ENCODE data around the gene PFDN6. TPM values are rescaled to one million over a fixed set of nuclear protein-coding genes. Genes with fewer than 3 reads are reported as not detected.

Gene PFDN6
- 66.7 and 126 TPM in 2 replicates for total RNA-seq (2014; rRNA removed; shearing (Covaris generic); ENCODE audit: low replicate concordance)

- peaks cover 32% of the 10 kb centered on the region; the same call in 1 of the 2 replicates for H3K36me3 ChIP-seq (ENCODE audit: insufficient read depth, low read length)
- no peaks in the 10 kb centered on the region for H4K20me1 ChIP-seq (ENCODE audit: insufficient read depth, low read depth, low read length)
- H3K27me3 ChIP-seq (ENCODE audit: low read length): no peaks in the 10 kb centered on the region
- H3K9ac ChIP-seq (ENCODE audit: low read length): peak within 1 kb of the TSS; percentile 88
- H3K4me1 ChIP-seq (ENCODE audit: low read length): peaks cover 23% of the 10 kb centered on the region
- no peaks in the 10 kb centered on the region for H3K9me3 ChIP-seq (ENCODE audit: low read length)
- H3K79me2 ChIP-seq (ENCODE audit: low read length): peaks cover 50% of the 10 kb centered on the region
- H3K9me2 ChIP-seq (replicated peaks; ENCODE audit: insufficient read depth, low read length): no peaks in the 10 kb centered on the region
- H2AFZ ChIP-seq (ENCODE audit: low read length): peak within 1 kb of the TSS; percentile 96
- H3K4me2 ChIP-seq (ENCODE audit: low read depth, low read length, poor library complexity, severe bottlenecking): peak within 1 kb of the TSS; percentile 68
- H3K27ac ChIP-seq (ENCODE audit: low read length): peak within 1 kb of the TSS; percentile 13; the same call in 1 of the 2 replicates
- H3K4me3 ChIP-seq (ENCODE audit: low read length): peak within 1 kb of the TSS; percentile 88
- peak; percentile 96 for DNase-seq
These were observed at the start of gene PFDN6, which contains the start of gene WDR46 for GRCh38 chr6:33288921-33289783. Gene PFDN6 (plus strand): TSS chr6:33289601. CDS start chr6:33289857, 256 bp downstream. Gene WDR46 (minus strand): TSS chr6:33289239. CDS start chr6:33289170, 69 bp downstream.

GRCh38 chr6:33241968-33242367 lies 47.4 kb upstream of the PFDN6 start:
- H3K9me3 ChIP-seq (ENCODE audit: low read length): no peaks in the 10 kb centered on the region
- H3K79me2 ChIP-seq (ENCODE audit: low read length): no peaks in the 10 kb centered on the region
- H3K27ac ChIP-seq (ENCODE audit: low read length): no peak overlapping the region
- DNase-seq: no peak
- H3K9me2 ChIP-seq (replicated peaks; ENCODE audit: insufficient read depth, low read length): no peaks in the 10 kb centered on the region
- H3K27me3 ChIP-seq (ENCODE audit: low read length): no peaks in the 10 kb centered on the region
- H3K4me1 ChIP-seq (ENCODE audit: low read length): no peaks in the 10 kb centered on the region
- H3K36me3 ChIP-seq (ENCODE audit: insufficient read depth, low read length): no peaks in the 10 kb centered on the region
- no peak overlapping the region for H3K4me2 ChIP-seq (ENCODE audit: low read depth, low read length, poor library complexity, severe bottlenecking)
- no peak overlapping the region for H3K4me3 ChIP-seq (ENCODE audit: low read length)
- no peak overlapping the region for H2AFZ ChIP-seq (ENCODE audit: low read length)
- H4K20me1 ChIP-seq (ENCODE audit: insufficient read depth, low read depth, low read length): no peaks in the 10 kb centered on the region
- no peak overlapping the region for H3K9ac ChIP-seq (ENCODE audit: low read length)

- no peaks in the 10 kb centered on the region for H3K36me3 ChIP-seq (ENCODE audit: insufficient read depth, low read length)
- no peak for DNase-seq
- no peaks in the 10 kb centered on the region for H3K9me2 ChIP-seq (replicated peaks; ENCODE audit: insufficient read depth, low read length)
- H3K4me1 ChIP-seq (ENCODE audit: low read length): peaks cover 7% of the 10 kb centered on the region
- H3K79me2 ChIP-seq (ENCODE audit: low read length): no peaks in the 10 kb centered on the region
- no peak overlapping the region for H3K9ac ChIP-seq (ENCODE audit: low read length)
- no peak overlapping the region for H3K4me2 ChIP-seq (ENCODE audit: low read depth, low read length, poor library complexity, severe bottlenecking)
- no peaks in the 10 kb centered on the region for H3K9me3 ChIP-seq (ENCODE audit: low read length)
- H3K4me3 ChIP-seq (ENCODE audit: low read length): no peak overlapping the region
- no peaks in the 10 kb centered on the region for H4K20me1 ChIP-seq (ENCODE audit: insufficient read depth, low read depth, low read length)
- no peak overlapping the region for H3K27ac ChIP-seq (ENCODE audit: low read length)
- no peak overlapping the region for H2AFZ ChIP-seq (ENCODE audit: low read length)
- H3K27me3 ChIP-seq (ENCODE audit: low read length): no peaks in the 10 kb centered on the region
These were observed 45.9 kb upstream of the PFDN6 start for GRCh38 chr6:33243476-33243875.

- H3K9me2 ChIP-seq (replicated peaks; ENCODE audit: insufficient read depth, low read length): no peaks in the 10 kb centered on the region
- peak overlapping the region; percentile 94 for H3K4me2 ChIP-seq (ENCODE audit: low read depth, low read length, poor library complexity, severe bottlenecking)
- peak overlapping the region; percentile 42 for H3K27ac ChIP-seq (ENCODE audit: low read length)
- H3K27me3 ChIP-seq (ENCODE audit: low read length): no peaks in the 10 kb centered on the region
- H3K4me3 ChIP-seq (ENCODE audit: low read length): peak overlapping the region; percentile 73
- peak overlapping the region; percentile 73 for H3K9ac ChIP-seq (ENCODE audit: low read length)
- H3K36me3 ChIP-seq (ENCODE audit: insufficient read depth, low read length): peaks cover 7% of the 10 kb centered on the region; the same call in 1 of the 2 replicates
- no peaks in the 10 kb centered on the region for H3K9me3 ChIP-seq (ENCODE audit: low read length)
- peaks cover 24% of the 10 kb centered on the region for H3K4me1 ChIP-seq (ENCODE audit: low read length)
- peak overlapping the region; percentile 100 for H2AFZ ChIP-seq (ENCODE audit: low read length)
- peaks cover 17% of the 10 kb centered on the region for H3K79me2 ChIP-seq (ENCODE audit: low read length)
- peak; percentile 96 for DNase-seq
- H4K20me1 ChIP-seq (ENCODE audit: insufficient read depth, low read depth, low read length): no peaks in the 10 kb centered on the region
These were observed 41.3 kb upstream of the PFDN6 start for GRCh38 chr6:33247977-33248642.

GRCh38 chr6:33248643-33248931 lies 40.8 kb upstream of the PFDN6 start:
- H3K9me2 ChIP-seq (replicated peaks; ENCODE audit: insufficient read depth, low read length): no peaks in the 10 kb centered on the region
- peak overlapping the region; percentile 94 for H3K4me2 ChIP-seq (ENCODE audit: low read depth, low read length, poor library complexity, severe bottlenecking)
- H3K36me3 ChIP-seq (ENCODE audit: insufficient read depth, low read length): peaks cover 7% of the 10 kb centered on the region; the same call in 1 of the 2 replicates
- peak overlapping the region; percentile 73 for H3K9ac ChIP-seq (ENCODE audit: low read length)
- H3K79me2 ChIP-seq (ENCODE audit: low read length): peaks cover 17% of the 10 kb centered on the region
- peak overlapping the region; percentile 42 for H3K27ac ChIP-seq (ENCODE audit: low read length)
- H3K4me1 ChIP-seq (ENCODE audit: low read length): peaks cover 24% of the 10 kb centered on the region
- H4K20me1 ChIP-seq (ENCODE audit: insufficient read depth, low read depth, low read length): no peaks in the 10 kb centered on the region
- DNase-seq: no peak
- H2AFZ ChIP-seq (ENCODE audit: low read length): peak overlapping the region; percentile 90
- H3K4me3 ChIP-seq (ENCODE audit: low read length): peak overlapping the region; percentile 73
- H3K9me3 ChIP-seq (ENCODE audit: low read length): no peaks in the 10 kb centered on the region
- H3K27me3 ChIP-seq (ENCODE audit: low read length): no peaks in the 10 kb centered on the region

- H3K27me3 ChIP-seq (ENCODE audit: low read length): no peaks in the 10 kb centered on the region
- peak overlapping the region; percentile 90 for H3K9ac ChIP-seq (ENCODE audit: low read length)
- H2AFZ ChIP-seq (ENCODE audit: low read length): peak overlapping the region; percentile 90
- no peaks in the 10 kb centered on the region for H3K9me2 ChIP-seq (replicated peaks; ENCODE audit: insufficient read depth, low read length)
- peaks cover 24% of the 10 kb centered on the region for H3K4me1 ChIP-seq (ENCODE audit: low read length)
- peaks cover 17% of the 10 kb centered on the region for H3K79me2 ChIP-seq (ENCODE audit: low read length)
- peak overlapping the region; percentile 99 for H3K4me2 ChIP-seq (ENCODE audit: low read depth, low read length, poor library complexity, severe bottlenecking)
- peaks cover 7% of the 10 kb centered on the region; the same call in 1 of the 2 replicates for H3K36me3 ChIP-seq (ENCODE audit: insufficient read depth, low read length)
- H3K27ac ChIP-seq (ENCODE audit: low read length): peak overlapping the region; percentile 75
- peak overlapping the region; percentile 90 for H3K4me3 ChIP-seq (ENCODE audit: low read length)
- no peaks in the 10 kb centered on the region for H3K9me3 ChIP-seq (ENCODE audit: low read length)
- no peaks in the 10 kb centered on the region for H4K20me1 ChIP-seq (ENCODE audit: insufficient read depth, low read depth, low read length)
- peak; percentile 99 for DNase-seq
These were observed 40.3 kb upstream of the PFDN6 start for GRCh38 chr6:33248932-33249731.

- peak overlapping the region; percentile 75 for H3K27ac ChIP-seq (ENCODE audit: low read length)
- no peaks in the 10 kb centered on the region for H3K9me3 ChIP-seq (ENCODE audit: low read length)
- no peaks in the 10 kb centered on the region for H3K27me3 ChIP-seq (ENCODE audit: low read length)
- H3K79me2 ChIP-seq (ENCODE audit: low read length): peaks cover 17% of the 10 kb centered on the region
- H3K9me2 ChIP-seq (replicated peaks; ENCODE audit: insufficient read depth, low read length): no peaks in the 10 kb centered on the region
- H4K20me1 ChIP-seq (ENCODE audit: insufficient read depth, low read depth, low read length): no peaks in the 10 kb centered on the region
- peak overlapping the region; percentile 90 for H3K4me3 ChIP-seq (ENCODE audit: low read length)
- peak overlapping the region; percentile 99 for H3K4me2 ChIP-seq (ENCODE audit: low read depth, low read length, poor library complexity, severe bottlenecking)
- peak overlapping the region; percentile 64; the same call in 1 of the 2 replicates for H2AFZ ChIP-seq (ENCODE audit: low read length)
- peaks cover 7% of the 10 kb centered on the region; the same call in 1 of the 2 replicates for H3K36me3 ChIP-seq (ENCODE audit: insufficient read depth, low read length)
- H3K4me1 ChIP-seq (ENCODE audit: low read length): peaks cover 24% of the 10 kb centered on the region
- peak overlapping the region; percentile 90 for H3K9ac ChIP-seq (ENCODE audit: low read length)
- no peak for DNase-seq
These were observed 39.4 kb upstream of the PFDN6 start for GRCh38 chr6:33249732-33250630.
